NB4 (cell line): ENCODE results near the gene UPK3B.
"Not testable (repeated sequence)": the region's sequence is repeated elsewhere in the genome, so short reads cannot be mapped to it uniquely, and the experiment has no call there.

Experiments
- CTCF ChIP-seq: IDR thresholded peaks from one replicate; pipeline ENCODE4 v1.5.1; 2012; ENCODE audit warnings: low read depth, low read length
- MYC ChIP-seq: IDR thresholded peaks from 2 replicates; pipeline ENCODE4 v1.6.1; 2011; ENCODE audit warnings: low read depth, low read length
- POLR2A ChIP-seq: IDR thresholded peaks from 2 replicates; pipeline ENCODE4 v1.6.1; 2011; ENCODE audit warnings: mild to moderate bottlenecking; ENCODE audit not compliant: insufficient read length; ENCODE audit errors: extremely low read depth
- TF ChIP-seq, protein P1 (sequence below): IDR thresholded peaks from 2 replicates; pipeline ENCODE4 v1.6.1; 2011; ENCODE audit warnings: low read depth, low read length

GRCh38 chr7:76487969-76488368 lies 22.4 kb upstream of the UPK3B start:
- not testable (repeated sequence) for TF ChIP-seq MYC, CTCF, POLR2A
- TF ChIP-seq, protein P1, sequence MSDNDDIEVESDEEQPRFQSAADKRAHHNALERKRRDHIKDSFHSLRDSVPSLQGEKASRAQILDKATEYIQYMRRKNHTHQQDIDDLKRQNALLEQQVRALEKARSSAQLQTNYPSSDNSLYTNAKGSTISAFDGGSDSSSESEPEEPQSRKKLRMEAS, result not testable (repeated sequence)
